Measurements from ENCODE around the gene UBE3D. TPM values are rescaled to one million over a fixed set of nuclear protein-coding genes. Genes with fewer than 3 reads are reported as not detected.

Gene UBE3D
- total RNA-seq, 1 experiment from 2014 or later: 10.7 TPM

GRCh38 chr6:83006270-83006905 lies 59.3 kb downstream of the UBE3D start:
- H2BK15ac ChIP-seq (ENCODE audit: low read depth, low read length): no peak overlapping the region

More at GRCh38 chr6:83006270-83006905, 59.3 kb downstream of the UBE3D start:
- Histone ChIP-seq H2BK120ac (ENCODE audit: low read depth, low read length, poor library complexity, severe bottlenecking) (no peak overlapping the region), H2AFZ (ENCODE audit: low read length) (no peak overlapping the region), H4K8ac (replicated peaks; ENCODE audit: insufficient read length, low read depth, low read length) (no peak overlapping the region), H3T11ph (ENCODE audit: low read length) (no peak overlapping the region), H2BK20ac (ENCODE audit: low read depth, low read length, poor library complexity, severe bottlenecking) (no peak overlapping the region), H3K4me2 (ENCODE audit: insufficient read depth, insufficient read length, low read length) (no peak overlapping the region), H4K20me1 (ENCODE audit: control insufficient read depth, insufficient read depth, insufficient read length) (no peaks in the 10 kb centered on the region), H3K14ac (ENCODE audit: insufficient read depth, low read length) (no peak overlapping the region), H2BK12ac (ENCODE audit: insufficient read length, low read depth, low read length) (no peak overlapping the region), H4K91ac (ENCODE audit: insufficient read length, low read depth, low read length) (no peak overlapping the region), H3K23me2 (ENCODE audit: insufficient read length, low read depth, low read length, poor library complexity, severe bottlenecking) (no peaks in the 10 kb centered on the region), H3K18ac (ENCODE audit: insufficient read length, low read depth, low read length) (no peak overlapping the region), H2BK5ac (ENCODE audit: insufficient read length, low read length) (no peak overlapping the region), H3K27me3 (ENCODE audit: insufficient read depth, low read length) (no peaks in the 10 kb centered on the region), H3K27ac (ENCODE audit: insufficient read length, low read depth, low read length) (no peak overlapping the region), H2AK5ac (ENCODE audit: insufficient read length, low read length) (no peak overlapping the region), H4K5ac (ENCODE audit: insufficient read length, low read depth, low read length) (no peak overlapping the region), H3K23ac (ENCODE audit: insufficient read length, low read depth, low read length) (no peak overlapping the region), H3K79me2 (ENCODE audit: insufficient read depth, low read length) (no peaks in the 10 kb centered on the region), H3K79me1 (ENCODE audit: insufficient read depth, low read depth, low read length, poor library complexity, severe bottlenecking) (no peaks in the 10 kb centered on the region), H3K4ac (ENCODE audit: low read depth, low read length) (no peak overlapping the region), H3K56ac (ENCODE audit: insufficient read length, low read depth, low read length) (no peak overlapping the region), H3K9me3 (ENCODE audit: control insufficient read depth, low read depth, low read length) (no peaks in the 10 kb centered on the region), H3K9ac (ENCODE audit: extremely low read depth, insufficient read length, low read length) (no peak overlapping the region), H3K4me1 (ENCODE audit: insufficient read depth, low read length) (no peaks in the 10 kb centered on the region)
- WGBS (ENCODE audit: extremely low coverage, insufficient read length, low lambda C conversion rate): no CpG with 5 or more reads among the region's 2 CpGs
- no peak for DNase-seq
- TF ChIP-seq, protein P1, sequence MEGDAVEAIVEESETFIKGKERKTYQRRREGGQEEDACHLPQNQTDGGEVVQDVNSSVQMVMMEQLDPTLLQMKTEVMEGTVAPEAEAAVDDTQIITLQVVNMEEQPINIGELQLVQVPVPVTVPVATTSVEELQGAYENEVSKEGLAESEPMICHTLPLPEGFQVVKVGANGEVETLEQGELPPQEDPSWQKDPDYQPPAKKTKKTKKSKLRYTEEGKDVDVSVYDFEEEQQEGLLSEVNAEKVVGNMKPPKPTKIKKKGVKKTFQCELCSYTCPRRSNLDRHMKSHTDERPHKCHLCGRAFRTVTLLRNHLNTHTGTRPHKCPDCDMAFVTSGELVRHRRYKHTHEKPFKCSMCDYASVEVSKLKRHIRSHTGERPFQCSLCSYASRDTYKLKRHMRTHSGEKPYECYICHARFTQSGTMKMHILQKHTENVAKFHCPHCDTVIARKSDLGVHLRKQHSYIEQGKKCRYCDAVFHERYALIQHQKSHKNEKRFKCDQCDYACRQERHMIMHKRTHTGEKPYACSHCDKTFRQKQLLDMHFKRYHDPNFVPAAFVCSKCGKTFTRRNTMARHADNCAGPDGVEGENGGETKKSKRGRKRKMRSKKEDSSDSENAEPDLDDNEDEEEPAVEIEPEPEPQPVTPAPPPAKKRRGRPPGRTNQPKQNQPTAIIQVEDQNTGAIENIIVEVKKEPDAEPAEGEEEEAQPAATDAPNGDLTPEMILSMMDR (conservative IDR thresholded peaks at IDR 0.05): no peak
- no peaks in the 10 kb centered on the region for H3K27me3 Mint-ChIP-seq (ENCODE audit: low read depth)
- no peaks in the 10 kb centered on the region for H3K9me3 Mint-ChIP-seq
- H3K36me3 Mint-ChIP-seq (ENCODE audit: insufficient read depth in 1 of 3, low read depth in 3 of 3): peaks cover under 1 to 4% (median 2%) of the 10 kb centered on the region in 3 experiments; a peak in 5 of 7 replicates
- no peak overlapping the region for H3K4me3 Mint-ChIP-seq
- H3K27ac Mint-ChIP-seq: no peak overlapping the region
- H3K4me1 Mint-ChIP-seq: no peaks in the 10 kb centered on the region

Data from H9 (cell line).